Measurements from ENCODE around the gene HOXA7.

The HOXA7 gene

DNA sequence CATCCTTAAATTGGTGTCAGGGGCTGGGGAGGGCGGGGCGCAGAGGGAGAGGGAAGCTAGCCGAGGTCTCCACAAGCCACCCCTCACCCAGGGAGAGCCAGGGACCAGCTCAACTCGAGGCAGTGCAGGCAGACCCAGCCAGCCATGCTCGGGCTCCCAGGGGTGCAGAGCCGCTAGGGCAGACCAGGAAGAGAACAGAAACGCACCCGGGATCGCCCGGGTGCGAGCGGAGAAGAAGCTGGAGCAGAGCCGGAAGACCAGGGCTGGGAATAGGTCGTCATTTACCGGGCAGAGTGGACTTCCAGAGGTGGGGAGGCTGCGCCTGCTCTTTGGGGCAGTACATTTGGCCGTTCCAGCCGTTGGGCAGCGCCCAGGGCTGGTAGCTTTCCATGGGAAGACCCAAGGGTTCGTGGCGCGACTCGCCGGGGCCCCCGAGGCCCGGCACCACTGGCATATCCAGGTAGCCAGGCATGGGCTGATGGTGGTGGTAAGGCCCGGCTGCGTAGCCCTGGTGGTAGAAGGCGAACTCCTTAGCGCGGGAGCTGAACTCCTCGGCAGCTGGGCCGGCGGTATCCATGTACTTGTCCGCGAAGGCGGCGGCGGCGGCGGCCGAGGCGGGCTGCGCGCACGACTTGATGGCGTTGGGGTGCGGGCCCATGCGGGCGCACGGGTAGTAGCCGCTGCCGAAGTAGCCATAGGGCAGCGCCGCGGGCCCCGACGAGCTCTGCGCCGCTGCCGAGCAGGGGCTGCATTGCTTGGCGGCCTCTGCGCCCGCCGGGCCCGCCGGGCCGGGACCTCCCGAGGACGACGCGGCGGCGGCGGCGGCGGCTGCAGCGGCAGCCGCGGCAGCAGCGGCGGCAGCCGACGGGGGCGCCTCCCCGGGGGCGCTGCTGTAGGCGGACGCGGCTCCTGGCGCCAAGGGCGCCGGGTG lies 42.7 kb upstream of the HOXA7 start:
- peak overlapping the region; percentile 20 to 78; a peak in 3 of 4 replicates for H3K4me3 ChIP-seq (ENCODE audit: low read depth in 1 of 2, low read length in 2 of 2)
- TF ChIP-seq, protein P1, sequence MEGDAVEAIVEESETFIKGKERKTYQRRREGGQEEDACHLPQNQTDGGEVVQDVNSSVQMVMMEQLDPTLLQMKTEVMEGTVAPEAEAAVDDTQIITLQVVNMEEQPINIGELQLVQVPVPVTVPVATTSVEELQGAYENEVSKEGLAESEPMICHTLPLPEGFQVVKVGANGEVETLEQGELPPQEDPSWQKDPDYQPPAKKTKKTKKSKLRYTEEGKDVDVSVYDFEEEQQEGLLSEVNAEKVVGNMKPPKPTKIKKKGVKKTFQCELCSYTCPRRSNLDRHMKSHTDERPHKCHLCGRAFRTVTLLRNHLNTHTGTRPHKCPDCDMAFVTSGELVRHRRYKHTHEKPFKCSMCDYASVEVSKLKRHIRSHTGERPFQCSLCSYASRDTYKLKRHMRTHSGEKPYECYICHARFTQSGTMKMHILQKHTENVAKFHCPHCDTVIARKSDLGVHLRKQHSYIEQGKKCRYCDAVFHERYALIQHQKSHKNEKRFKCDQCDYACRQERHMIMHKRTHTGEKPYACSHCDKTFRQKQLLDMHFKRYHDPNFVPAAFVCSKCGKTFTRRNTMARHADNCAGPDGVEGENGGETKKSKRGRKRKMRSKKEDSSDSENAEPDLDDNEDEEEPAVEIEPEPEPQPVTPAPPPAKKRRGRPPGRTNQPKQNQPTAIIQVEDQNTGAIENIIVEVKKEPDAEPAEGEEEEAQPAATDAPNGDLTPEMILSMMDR (IDR thresholded peaks at IDR 0.05; ENCODE audit: borderline replicate concordance, extremely low read depth, low read length, poor library complexity, severe bottlenecking) = no peak
- TF ChIP-seq EZH2 (IDR thresholded peaks at IDR 0.05; ENCODE audit: borderline replicate concordance, low read depth, low read length, severe bottlenecking) = no peak
- no peak for DNase-seq

DNA sequence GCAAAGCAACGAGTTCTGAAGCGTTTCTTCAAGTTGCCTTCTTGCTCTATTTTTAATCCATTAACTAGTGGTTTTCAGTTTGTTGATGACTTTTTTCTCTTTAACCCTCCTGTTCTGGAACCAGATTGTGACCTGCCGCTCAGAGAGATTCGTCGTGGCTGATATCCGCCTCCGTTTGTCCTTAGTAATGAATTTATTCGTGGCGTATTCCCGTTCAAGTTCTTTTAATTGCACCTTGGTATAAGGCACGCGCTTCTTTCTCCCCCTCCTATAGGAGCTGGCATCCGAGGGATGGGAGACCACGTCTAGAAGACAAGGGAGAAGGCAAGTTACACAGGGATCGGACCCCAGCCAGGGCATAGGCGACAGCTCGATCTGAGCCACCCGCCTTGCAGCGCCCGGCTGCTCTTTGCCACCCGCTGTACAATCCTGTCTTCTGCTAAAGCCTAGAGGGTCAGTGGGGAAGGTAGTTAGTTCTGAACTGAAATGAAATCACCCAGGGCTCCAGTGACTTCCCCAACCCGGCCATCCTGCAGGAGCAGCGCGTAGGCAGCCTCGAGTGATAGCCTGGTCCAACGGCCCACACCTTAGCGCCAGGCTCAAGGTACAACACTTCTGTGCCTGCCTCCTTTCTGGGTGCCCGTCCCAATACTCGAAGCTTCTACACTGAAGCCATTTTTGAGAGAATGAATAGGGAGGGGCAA lies 41.8 kb upstream of the HOXA7 start:
- H3K27me3 ChIP-seq (ENCODE audit: insufficient read depth, low read length, poor library complexity) = peaks cover 18% of the 10 kb centered on the region
- H3K4me3 ChIP-seq (ENCODE audit: low read depth in 1 of 2, low read length in 2 of 2) = no peak overlapping the region
- no peak overlapping the region for H3K9ac ChIP-seq (ENCODE audit: low read depth, low read length)
- no peaks in the 10 kb centered on the region for H3K36me3 ChIP-seq (ENCODE audit: insufficient read depth, low read length)
- no peak overlapping the region for H2AFZ ChIP-seq (ENCODE audit: low read depth, low read length)
- H3K27ac ChIP-seq (ENCODE audit: low read length) = no peak overlapping the region
- no peak for TF ChIP-seq EZH2 (IDR thresholded peaks at IDR 0.05; ENCODE audit: borderline replicate concordance, low read depth, low read length, severe bottlenecking)
- TF ChIP-seq, protein P1 (IDR thresholded peaks at IDR 0.05; ENCODE audit: borderline replicate concordance, extremely low read depth, low read length, poor library complexity, severe bottlenecking) = no peak
- DNase-seq (no peak), ATAC-seq (ENCODE audit: insufficient read depth, low read depth) (no peak)
- no peaks in the 10 kb centered on the region for H3K9me3 ChIP-seq (ENCODE audit: insufficient read depth, low read length, severe bottlenecking)
- H3K79me2 ChIP-seq (ENCODE audit: insufficient read depth, low read length) = no peaks in the 10 kb centered on the region
- H4K20me1 ChIP-seq (ENCODE audit: insufficient read depth, low read length) = no peaks in the 10 kb centered on the region
- H3K4me2 ChIP-seq (ENCODE audit: insufficient read depth, low read length) = peak overlapping the region; percentile 82; the same call in 1 of the 2 replicates
- H3K4me1 ChIP-seq (ENCODE audit: insufficient read depth, low read length) = peaks cover 34% of the 10 kb centered on the region

More for the DNA sequence above, 42.7 kb upstream of the HOXA7 start:
- H3K9me3 ChIP-seq (ENCODE audit: insufficient read depth, low read length, severe bottlenecking) = no peaks in the 10 kb centered on the region
- no peaks in the 10 kb centered on the region for H3K36me3 ChIP-seq (ENCODE audit: insufficient read depth, low read length)
- H3K4me1 ChIP-seq (ENCODE audit: insufficient read depth, low read length) = peaks cover 34% of the 10 kb centered on the region
- peak overlapping the region; percentile 57 for H3K9ac ChIP-seq (ENCODE audit: low read depth, low read length)
- no peaks in the 10 kb centered on the region for H4K20me1 ChIP-seq (ENCODE audit: insufficient read depth, low read length)
- peaks cover 20% of the 10 kb centered on the region for H3K27me3 ChIP-seq (ENCODE audit: insufficient read depth, low read length, poor library complexity)
- no peak overlapping the region for H3K27ac ChIP-seq (ENCODE audit: low read length)
- no peaks in the 10 kb centered on the region for H3K79me2 ChIP-seq (ENCODE audit: insufficient read depth, low read length)
- peak overlapping the region; percentile 82 for H3K4me2 ChIP-seq (ENCODE audit: insufficient read depth, low read length)
- peak overlapping the region; percentile 52; the same call in 1 of the 2 replicates for H2AFZ ChIP-seq (ENCODE audit: low read depth, low read length)
- ATAC-seq (ENCODE audit: insufficient read depth, low read depth) = peak; percentile 38

- no peak overlapping the region for H3K4me2 ChIP-seq (ENCODE audit: insufficient read depth, low read length)
- H3K4me3 ChIP-seq (ENCODE audit: low read depth in 1 of 2, low read length in 2 of 2) = no peak overlapping the region
- H4K20me1 ChIP-seq (ENCODE audit: insufficient read depth, low read length) = no peaks in the 10 kb centered on the region
- H3K27me3 ChIP-seq (ENCODE audit: insufficient read depth, low read length, poor library complexity) = peaks cover 17% of the 10 kb centered on the region
- peaks cover 34% of the 10 kb centered on the region for H3K4me1 ChIP-seq (ENCODE audit: insufficient read depth, low read length)
- H3K36me3 ChIP-seq (ENCODE audit: insufficient read depth, low read length) = no peaks in the 10 kb centered on the region
- TF ChIP-seq EZH2 (IDR thresholded peaks at IDR 0.05; ENCODE audit: borderline replicate concordance, low read depth, low read length, severe bottlenecking) = no peak
- TF ChIP-seq, protein P1 (IDR thresholded peaks at IDR 0.05; ENCODE audit: borderline replicate concordance, extremely low read depth, low read length, poor library complexity, severe bottlenecking) = no peak
- no peak for DNase-seq
- no peaks in the 10 kb centered on the region for H3K79me2 ChIP-seq (ENCODE audit: insufficient read depth, low read length)
- no peak overlapping the region for H3K9ac ChIP-seq (ENCODE audit: low read depth, low read length)
- no peak overlapping the region for H3K27ac ChIP-seq (ENCODE audit: low read length)
- no peak for ATAC-seq (ENCODE audit: insufficient read depth, low read depth)
- H3K9me3 ChIP-seq (ENCODE audit: insufficient read depth, low read length, severe bottlenecking) = no peaks in the 10 kb centered on the region
- no peak overlapping the region for H2AFZ ChIP-seq (ENCODE audit: low read depth, low read length)
Observed at GRCh38 chr7:27197137-27198042, 40.9 kb upstream of the HOXA7 start.
